Aorta (tissue), 5 donors: ENCODE data around the gene ENGASE. TPM values are rescaled to one million over a fixed set of nuclear protein-coding genes. Genes with fewer than 3 reads are reported as not detected.

Source experiments
- ATAC-seq: fragments of 200-7000 bp; cut with Tn5 transposase; one replicate; pipeline ENCODE4 v1.9.1; 2022; ENCODE audit warnings: moderate library complexity; ENCODE audit not compliant: low FRiP score
- DNase-seq, 2 donors: peaks; one replicate each; pipeline ENCODE4 v3.0.0-alpha.2; 2020
- H3K27ac ChIP-seq, 2 donors: one replicate each; pipeline ENCODE4 v1.5.1; 2013; ENCODE audit warnings: low read length in 2 of 2, mild to moderate bottlenecking in 2 of 2, moderate library complexity in 2 of 2, control low read depth in 1 of 2, inconsistent platforms in 1 of 2, low read depth in 1 of 2
- H3K27me3 ChIP-seq, 2 donors: one replicate each; pipeline ENCODE4 v1.6.1; 2013; ENCODE audit warnings: control low read depth in 1 of 2, low read length in 1 of 2, mild to moderate bottlenecking in 1 of 2, moderate library complexity in 1 of 2; ENCODE audit not compliant: insufficient read depth in 2 of 2, control insufficient read depth in 1 of 2
- H3K36me3 ChIP-seq, 2 donors: one replicate each; pipeline ENCODE4 v1.6.1; 2013; ENCODE audit warnings: control low read depth in 1 of 2, low read length in 1 of 2, mild to moderate bottlenecking in 1 of 2; ENCODE audit not compliant: insufficient read depth in 2 of 2, control insufficient read depth in 1 of 2
- H3K4me1 ChIP-seq, 2 donors: one replicate each; pipeline ENCODE4 v1.6.1; 2013; ENCODE audit warnings: low read length in 2 of 2, control low read depth in 1 of 2, mild to moderate bottlenecking in 1 of 2, moderate library complexity in 1 of 2; ENCODE audit not compliant: insufficient read depth in 2 of 2, control insufficient read depth in 1 of 2
- H3K4me3 ChIP-seq, 2 donors: one replicate each; pipeline ENCODE4 v1.5.1; 2013; ENCODE audit warnings: low read length in 2 of 2, control low read depth in 1 of 2, mild to moderate bottlenecking in 1 of 2
- H3K9me3 ChIP-seq: one replicate; pipeline ENCODE4 v1.6.1; 2013; ENCODE audit warnings: mild to moderate bottlenecking, low read length; ENCODE audit not compliant: control insufficient read depth
- WGBS, 2 donors: extraction: QIAGEN DNeasy Blood & Tissue Kit; methylation state at CpG; one replicate each; pipeline ENCODE4 v1.1.7; 2013; 5-methylcytosine and 5-hydroxymethylcytosine counted together
- intact Hi-C, 2 donors: fragments of 100-400 bp; cut with DNase I; formaldehyde crosslinking; loops; one replicate each; pipeline versions ENCODE4 v1.14.2 to v1.15.0; 2022
- polyA plus RNA-seq, 2 donors: library from polyadenylated mRNA; stranded (reverse); fragments of 200-250 nt; gene quantifications; one replicate each; pipeline ENCODE4 v1.2.3, GENCODE V29; 2013
- total RNA-seq, 2 donors: library from RNA; stranded (reverse); fragmentation: NEBNext Ultra II Directional; extraction: Animal tissue kit (Norgen Biotek cat#: 25700); gene quantifications; one replicate each; pipeline ENCODE4 v1.2.1, GENCODE V29; 2021
- donor health status: healthy with polysubstance abuse.
- donor health status: Bipolar disorder and iron deficiency.
- donor health status: DM: no; HTN: no; CAD: no.
- donor health status: DM: no; HTN: no; CAD: no.
- donor health status: DM: yes; HTN: yes; CAD: no.

ENGASE gene
- total and polyA plus RNA-seq, 4 donors: 7.0 to 60.5 (median 51.6) TPM

DNA sequence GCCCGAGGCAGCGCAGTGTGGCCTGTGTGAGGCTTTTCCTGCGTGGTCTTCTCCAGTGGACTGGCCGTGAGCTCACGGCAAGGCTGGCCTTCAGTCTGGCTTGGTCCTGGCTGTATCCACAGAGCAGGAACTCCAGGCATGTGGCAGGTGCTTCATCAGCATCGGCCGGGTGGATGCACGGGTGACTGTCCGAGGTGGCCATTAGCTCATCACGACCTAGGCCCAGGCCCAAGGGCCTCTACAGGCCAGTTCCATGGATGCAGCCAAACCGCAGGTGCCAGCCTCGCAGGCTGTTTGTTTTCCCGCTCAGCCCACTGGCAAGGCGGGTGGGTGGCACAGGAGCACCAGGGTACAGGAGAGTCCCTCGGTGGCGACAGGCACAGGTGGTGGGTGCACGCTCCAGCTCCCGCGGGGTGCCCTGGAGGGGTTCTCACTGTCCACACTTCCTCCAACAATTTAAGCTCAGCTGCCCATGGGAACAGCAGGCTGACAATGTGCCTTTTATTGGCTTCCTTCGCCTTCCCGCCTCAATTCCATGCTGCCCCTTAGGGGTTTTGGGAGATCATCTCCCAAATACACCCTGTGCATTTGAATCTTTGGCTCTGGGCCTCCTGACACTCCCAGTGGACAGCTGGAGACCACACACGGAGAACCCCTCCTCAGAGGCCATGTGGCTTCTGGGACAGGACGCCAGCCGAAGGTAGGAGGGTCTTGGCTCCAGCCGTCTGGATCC is 33.0 kb downstream of the ENGASE start:
- ATAC-seq (no peak), DNase-seq (no peak)
- Histone ChIP-seq H3K27ac (no peak overlapping the region), H3K27me3 (no peaks in the 10 kb centered on the region), H3K36me3 (no peaks in the 10 kb centered on the region), H3K4me1 (no peaks in the 10 kb centered on the region), H3K9me3 (no peaks in the 10 kb centered on the region), H3K4me3 (no peak overlapping the region)
- intact Hi-C loops: no loop called here
- 90 to 91% methylated on average over 25 of the region's 25 CpGs for WGBS, 2 donors

DNA sequence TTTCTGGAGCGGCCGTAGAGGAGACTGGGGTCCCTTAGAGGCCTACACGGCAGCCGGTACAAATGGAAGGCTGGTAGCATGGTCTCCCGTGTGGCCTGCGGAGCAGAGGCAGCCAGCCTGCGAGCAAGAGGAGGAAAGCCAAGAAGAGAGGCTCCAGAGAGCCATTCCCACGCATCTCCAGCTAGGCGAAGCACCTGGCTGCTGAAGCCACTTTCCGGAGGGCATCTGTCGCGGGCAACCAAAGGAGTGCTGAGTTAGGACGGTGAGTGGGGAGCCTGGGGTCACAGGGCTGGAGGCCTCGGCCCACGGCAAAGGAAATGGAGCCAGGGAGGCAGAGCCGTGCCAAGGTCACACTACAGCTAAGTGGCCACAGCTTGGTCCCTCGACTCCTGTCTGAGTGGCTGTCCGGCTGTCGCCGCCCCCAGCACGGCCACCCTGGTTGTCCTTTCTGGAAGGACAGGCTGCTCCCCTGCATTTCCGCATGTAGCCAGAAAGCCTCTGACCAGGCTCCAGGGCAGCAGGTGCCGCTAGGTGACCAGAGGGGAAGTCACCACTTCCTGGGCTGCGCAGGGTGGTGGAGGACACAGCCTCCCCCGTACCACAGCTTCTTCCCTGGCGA is 33.7 kb downstream of the ENGASE start:
- H3K27ac ChIP-seq: no peak overlapping the region
- 79 to 87% methylated on average over 26 of the region's 26 CpGs for WGBS, 2 donors
- H3K4me1 ChIP-seq: no peaks in the 10 kb centered on the region
- no peak for ATAC-seq
- no peaks in the 10 kb centered on the region for H3K36me3 ChIP-seq
- intact Hi-C loops: no loop called here
- no peaks in the 10 kb centered on the region for H3K9me3 ChIP-seq
- no peak overlapping the region for H3K4me3 ChIP-seq
- no peak for DNase-seq
- H3K27me3 ChIP-seq: no peaks in the 10 kb centered on the region

DNA sequence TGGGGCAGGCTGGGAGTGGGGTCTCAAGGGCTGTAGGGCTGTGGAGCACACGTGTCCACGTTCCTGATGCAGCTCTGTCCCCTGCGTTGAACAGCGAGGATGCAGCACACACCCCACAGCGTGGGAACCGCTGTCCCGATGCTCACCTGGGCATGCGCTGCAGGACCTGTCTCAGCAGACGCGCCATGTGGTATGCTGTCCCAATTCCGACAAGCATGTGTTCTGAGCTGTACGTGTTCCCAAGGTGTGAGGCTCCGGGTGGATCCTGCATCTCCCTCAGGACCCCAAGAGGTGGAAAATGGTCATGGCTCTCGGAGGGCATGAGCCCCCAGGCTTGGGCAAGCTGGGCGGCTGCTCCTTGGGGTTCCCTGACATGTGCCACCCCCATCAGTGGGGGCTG is 34.2 kb downstream of the ENGASE start:
- H3K4me3 ChIP-seq: no peak overlapping the region
- intact Hi-C loops: no loop called here
- no peaks in the 10 kb centered on the region for H3K36me3 ChIP-seq
- ATAC-seq (no peak), DNase-seq (no peak)
- H3K4me1 ChIP-seq: no peaks in the 10 kb centered on the region
- no peaks in the 10 kb centered on the region for H3K27me3 ChIP-seq
- no peaks in the 10 kb centered on the region for H3K9me3 ChIP-seq
- no peak overlapping the region for H3K27ac ChIP-seq
- 84 to 92% methylated on average over 15 of the region's 15 CpGs for WGBS, 2 donors

DNA sequence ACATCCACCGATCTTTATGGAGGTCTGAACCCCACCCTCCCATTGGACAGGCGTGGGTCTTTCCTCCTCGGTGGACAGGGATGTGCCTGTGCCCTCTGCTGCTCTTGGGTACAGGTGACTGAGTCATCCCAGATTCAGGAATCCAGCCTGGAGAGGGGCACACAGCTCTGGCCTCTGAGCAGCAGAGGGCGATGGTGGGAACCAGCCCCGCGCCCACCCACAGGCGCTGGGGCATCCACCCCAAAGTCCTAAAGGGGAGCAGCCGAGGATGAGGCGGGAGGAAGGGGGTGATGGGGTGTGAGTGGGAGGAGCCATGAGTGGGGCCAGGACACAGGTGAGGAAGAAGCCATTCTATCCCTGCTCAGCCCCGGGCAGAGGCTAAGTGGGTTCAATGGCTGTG is 35.0 kb downstream of the ENGASE start:
- Histone ChIP-seq H3K27me3 (no peaks in the 10 kb centered on the region), H3K36me3 (no peaks in the 10 kb centered on the region), H3K4me3 (no peak overlapping the region), H3K9me3 (no peaks in the 10 kb centered on the region), H3K27ac (no peak overlapping the region), H3K4me1 (no peaks in the 10 kb centered on the region)
- intact Hi-C loops: no loop called here
- no peak for ATAC-seq
- 46 to 48% methylated on average over 10 of the region's 10 CpGs for WGBS, 2 donors
- no peak for DNase-seq

DNA sequence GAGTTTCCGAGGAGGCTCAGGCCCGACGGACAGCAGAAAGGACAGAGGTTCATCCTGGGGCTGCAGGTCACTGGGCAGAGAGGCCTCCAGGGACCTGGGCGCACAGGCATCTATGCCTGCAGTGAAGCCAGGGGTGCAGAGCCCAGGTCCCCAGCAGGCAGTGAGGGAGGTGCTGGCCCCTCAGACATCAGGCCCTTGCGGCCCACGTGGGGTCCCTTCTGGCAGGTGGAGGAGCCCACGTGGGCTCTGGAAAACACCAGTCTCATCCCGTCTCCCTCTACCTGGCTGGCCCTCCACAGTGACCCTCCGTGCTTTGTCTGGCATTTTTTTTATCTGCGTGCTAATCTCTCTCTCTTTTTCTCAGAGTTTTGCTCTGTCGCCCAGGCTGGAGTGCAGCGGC is 36.5 kb downstream of the ENGASE start:
- H3K27ac ChIP-seq: no peak overlapping the region
- H3K9me3 ChIP-seq: no peaks in the 10 kb centered on the region
- intact Hi-C loops: no loop called here
- no peaks in the 10 kb centered on the region for H3K36me3 ChIP-seq
- 89 to 90% methylated on average over 12 of the region's 12 CpGs for WGBS, 2 donors
- DNase-seq: no peak
- H3K4me1 ChIP-seq: no peaks in the 10 kb centered on the region
- H3K4me3 ChIP-seq: no peak overlapping the region
- no peak for ATAC-seq
- no peaks in the 10 kb centered on the region for H3K27me3 ChIP-seq

DNA sequence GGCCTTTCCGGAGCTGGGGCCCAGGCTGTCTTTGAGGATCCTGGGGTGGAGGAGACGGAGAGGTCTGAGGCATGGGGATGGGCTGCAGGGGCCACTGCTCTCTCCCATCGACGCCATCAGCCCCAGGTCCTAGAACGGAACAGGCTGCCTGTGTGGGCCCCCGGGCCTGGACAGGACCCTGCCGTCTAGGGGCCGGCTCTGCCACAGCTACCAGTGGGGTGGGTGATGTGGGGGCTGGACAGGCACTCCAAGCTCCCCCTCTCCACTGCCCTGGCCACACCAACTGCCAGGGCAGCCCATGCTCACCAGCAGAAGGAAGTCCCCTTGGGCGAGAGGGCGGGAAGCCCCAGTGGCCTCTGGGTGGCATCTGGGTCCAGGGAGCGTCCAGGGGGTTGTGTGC is 37.8 kb downstream of the ENGASE start:
- DNase-seq (no peak), ATAC-seq (no peak)
- no peaks in the 10 kb centered on the region for H3K36me3 ChIP-seq
- no peaks in the 10 kb centered on the region for H3K9me3 ChIP-seq
- no peak overlapping the region for H3K4me3 ChIP-seq
- H3K27ac ChIP-seq: no peak overlapping the region
- H3K27me3 ChIP-seq: no peaks in the 10 kb centered on the region
- H3K4me1 ChIP-seq: no peaks in the 10 kb centered on the region
- intact Hi-C loops: no loop called here
- 88 to 93% methylated on average over 11 of the region's 11 CpGs for WGBS, 2 donors

DNA sequence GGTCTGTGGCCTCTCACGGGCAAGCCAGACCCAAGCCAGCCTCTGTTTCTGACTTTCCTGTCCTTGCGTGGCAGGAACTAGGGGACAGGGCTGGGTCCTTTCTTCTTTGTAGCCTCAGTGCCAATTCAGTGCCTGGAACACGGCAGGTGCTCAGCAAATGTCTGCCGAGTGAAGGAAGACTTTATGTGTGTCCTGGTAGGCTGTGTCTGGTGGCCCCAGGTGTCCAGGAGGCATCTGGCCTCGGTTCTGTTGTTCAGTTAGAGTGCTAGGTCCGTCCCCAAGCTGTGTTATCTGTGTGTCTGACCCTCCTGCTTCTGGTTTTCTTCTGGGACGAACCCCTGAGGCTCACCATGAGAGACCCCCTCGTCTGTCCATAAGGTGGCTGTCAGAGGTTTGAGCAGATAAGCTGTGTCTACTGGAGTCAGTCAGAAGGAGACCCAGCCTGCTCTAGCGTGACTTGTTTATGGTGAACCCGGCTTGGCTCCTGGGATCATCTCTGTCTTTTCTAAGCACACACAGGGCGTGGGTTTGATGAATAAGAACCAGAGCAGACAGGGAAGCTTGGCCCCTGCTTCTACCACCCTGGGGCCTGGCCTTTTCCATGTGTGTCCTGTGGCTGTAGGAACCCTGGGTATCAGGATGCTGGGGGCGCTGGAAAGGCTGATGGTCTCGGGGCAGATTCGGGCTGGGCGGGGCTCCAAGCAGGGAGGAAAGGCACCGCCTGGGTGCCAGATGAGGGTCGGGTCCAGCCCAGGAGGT is 39.3 kb downstream of the ENGASE start:
- Histone ChIP-seq H3K9me3 (no peaks in the 10 kb centered on the region), H3K36me3 (no peaks in the 10 kb centered on the region), H3K4me1 (no peaks in the 10 kb centered on the region), H3K4me3 (no peak overlapping the region), H3K27me3 (no peaks in the 10 kb centered on the region), H3K27ac (no peak overlapping the region)
- 66 to 68% methylated on average over 17 of the region's 17 CpGs for WGBS, 2 donors
- ATAC-seq: no peak
- DNase-seq: no peak
- intact Hi-C loops: no loop called here

DNA sequence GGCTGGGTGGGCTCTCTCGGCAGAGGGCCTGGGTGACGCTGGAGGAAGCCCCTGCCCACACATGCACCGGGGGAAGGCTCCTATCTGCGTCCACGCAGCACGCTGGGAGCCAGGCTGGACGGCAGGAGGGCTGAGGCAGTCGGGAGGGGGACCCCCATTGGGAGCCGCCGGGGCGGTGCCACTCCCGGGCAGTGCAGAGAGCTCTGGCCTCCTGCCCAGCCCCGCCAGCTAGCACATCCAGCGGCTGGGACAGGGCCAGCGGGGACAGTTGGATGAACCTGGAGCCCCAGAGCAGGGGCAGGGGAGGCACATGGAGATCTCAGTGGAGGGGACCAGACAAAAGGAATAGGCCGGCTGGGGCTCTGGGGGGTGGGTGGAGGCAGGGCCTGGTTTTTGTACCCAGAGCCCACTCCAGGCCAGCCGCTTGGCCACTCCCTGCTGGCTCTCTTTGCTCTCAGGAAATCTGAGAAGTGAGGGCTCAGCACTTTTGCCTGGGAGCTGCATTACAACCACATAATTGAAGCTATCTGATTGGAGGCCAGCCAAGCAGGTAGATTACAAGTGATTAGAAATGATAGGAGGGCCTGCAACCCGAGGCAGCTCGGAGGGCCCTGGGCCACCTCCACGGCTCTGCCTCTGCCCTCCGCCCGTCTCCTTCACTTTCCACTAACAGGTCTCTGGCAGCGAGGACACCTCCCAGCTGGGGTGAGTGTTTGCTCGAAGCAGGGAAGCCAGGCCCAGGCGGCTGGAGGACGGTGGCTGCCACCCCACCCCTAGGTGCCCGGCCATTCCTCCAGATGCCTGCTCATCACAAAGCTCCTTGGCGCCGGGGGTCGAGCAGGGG is 40.1 kb downstream of the ENGASE start:
- no peaks in the 10 kb centered on the region for H3K9me3 ChIP-seq
- 11 to 16% methylated on average over 28 to 30 of the region's 30 CpGs for whole genome bisulfite sequencing, 2 donors
- no peak overlapping the region for H3K4me3 ChIP-seq
- no peaks in the 10 kb centered on the region for H3K27me3 ChIP-seq
- no peaks in the 10 kb centered on the region for H3K36me3 ChIP-seq
- DNase-seq (no peak), ATAC-seq (peak; percentile 56)
- no peaks in the 10 kb centered on the region for H3K4me1 ChIP-seq
- intact Hi-C loops: no loop called here
- H3K27ac ChIP-seq: no peak overlapping the region
